HEK293 (cell line): ENCODE measurements around the gene PDCL2.

Source experiments
- AEBP2 ChIP-seq: fragments of 450-650 bp; formaldehyde crosslinking; IDR thresholded peaks from 2 replicates; pipeline ENCODE4 v1.5.1; 2016; ENCODE audit warnings: missing biosample characterization, missing genetic modification characterization, borderline replicate concordance
- EGR2 ChIP-seq: fragments of 450-650 bp; formaldehyde crosslinking; IDR thresholded peaks from 2 replicates; pipeline ENCODE4 v1.5.1; 2016; ENCODE audit warnings: low read depth, missing biosample characterization, missing genetic modification characterization
- GLI2 ChIP-seq: fragments of 450-650 bp; formaldehyde crosslinking; IDR thresholded peaks from 2 replicates; pipeline ENCODE4; 2017; ENCODE audit warnings: missing biosample characterization, missing genetic modification characterization, low read depth, borderline replicate concordance
- HOXA7 ChIP-seq: sonication (generic); formaldehyde crosslinking; IDR thresholded peaks from 2 replicates; pipeline ENCODE4 v1.8.1; 2022; ENCODE audit warnings: missing genetic modification reagents, borderline replicate concordance
- OSR2 ChIP-seq: fragments of 450-650 bp; formaldehyde crosslinking; IDR thresholded peaks from 2 replicates; pipeline ENCODE4 v1.5.1; 2016; ENCODE audit warnings: missing biosample characterization, missing genetic modification characterization
- REPIN1 ChIP-seq: fragments of 450-650 bp; formaldehyde crosslinking; IDR thresholded peaks from 2 replicates; pipeline ENCODE4 v1.5.1; 2017; ENCODE audit warnings: missing biosample characterization, missing genetic modification characterization, low read depth
- ZEB2 ChIP-seq: fragments of 450-650 bp; formaldehyde crosslinking; IDR thresholded peaks from 2 replicates; pipeline ENCODE4 v1.5.1; 2016; ENCODE audit warnings: missing biosample characterization, missing genetic modification characterization
- ZFP37 ChIP-seq: fragments of 450-650 bp; formaldehyde crosslinking; IDR thresholded peaks from 2 replicates; pipeline ENCODE4 v1.5.1; 2016; ENCODE audit warnings: missing biosample characterization, missing genetic modification characterization
- ZFP41 ChIP-seq: fragments of 450-650 bp; formaldehyde crosslinking; IDR thresholded peaks from 2 replicates; pipeline ENCODE4 v1.5.1; 2016; ENCODE audit warnings: missing biosample characterization, missing genetic modification characterization, borderline replicate concordance
- ZIC2 ChIP-seq: fragments of 450-650 bp; formaldehyde crosslinking; IDR thresholded peaks from 2 replicates; pipeline ENCODE4 v1.5.1; 2016; ENCODE audit warnings: missing biosample characterization, missing genetic modification characterization
- ZNF121 ChIP-seq: fragments of 450-650 bp; formaldehyde crosslinking; IDR thresholded peaks from 2 replicates; pipeline ENCODE4 v1.5.1; 2016; ENCODE audit warnings: missing biosample characterization, missing genetic modification characterization
- ZNF202 ChIP-seq: fragments of 450-650 bp; formaldehyde crosslinking; IDR thresholded peaks from 2 replicates; pipeline ENCODE4 v1.5.1; 2016; ENCODE audit warnings: missing biosample characterization, missing genetic modification characterization, borderline replicate concordance
- ZNF221 ChIP-seq: fragments of 450-650 bp; formaldehyde crosslinking; IDR thresholded peaks from 2 replicates; pipeline ENCODE4 v1.5.1; 2017; ENCODE audit warnings: missing biosample characterization, missing genetic modification characterization, borderline replicate concordance
- ZNF23 ChIP-seq: fragments of 450-650 bp; formaldehyde crosslinking; IDR thresholded peaks from 2 replicates; pipeline ENCODE4 v1.5.1; 2016; ENCODE audit warnings: missing biosample characterization, missing genetic modification characterization, borderline replicate concordance
- ZNF24 ChIP-seq: fragments of 450-650 bp; formaldehyde crosslinking; IDR thresholded peaks from 2 replicates; pipeline ENCODE4 v1.5.1; 2016; ENCODE audit warnings: missing biosample characterization, missing genetic modification characterization
- ZNF280D ChIP-seq: fragments of 450-650 bp; formaldehyde crosslinking; IDR thresholded peaks from 2 replicates; pipeline ENCODE4 v1.5.1; 2016; ENCODE audit warnings: missing biosample characterization, missing genetic modification characterization
- ZNF335 ChIP-seq: fragments of 450-650 bp; formaldehyde crosslinking; conservative IDR thresholded peaks from 2 replicates; pipeline ENCODE4 v1.5.1; 2016; ENCODE audit warnings: missing biosample characterization, missing genetic modification characterization
- ZNF341 ChIP-seq: fragments of 450-650 bp; formaldehyde crosslinking; IDR thresholded peaks from 2 replicates; pipeline ENCODE4; 2016; ENCODE audit warnings: low read depth, missing biosample characterization, missing genetic modification characterization
- ZNF354C ChIP-seq: fragments of 450-650 bp; formaldehyde crosslinking; IDR thresholded peaks from 2 replicates; pipeline ENCODE4 v1.5.1; 2016; ENCODE audit warnings: missing biosample characterization, missing genetic modification characterization, low read depth, borderline replicate concordance
- ZNF513 ChIP-seq: fragments of 450-650 bp; IDR thresholded peaks from 2 replicates; pipeline ENCODE4 v1.5.1; 2018; ENCODE audit warnings: missing biosample characterization, missing genetic modification characterization
- ZNF521 ChIP-seq: fragments of 450-650 bp; formaldehyde crosslinking; IDR thresholded peaks from 2 replicates; pipeline ENCODE4 v1.5.1; 2017; ENCODE audit warnings: missing biosample characterization, mild to moderate bottlenecking, missing genetic modification characterization
- ZNF548 ChIP-seq: fragments of 450-650 bp; formaldehyde crosslinking; IDR thresholded peaks from 2 replicates; pipeline ENCODE4 v1.5.1; 2016; ENCODE audit warnings: missing biosample characterization, missing genetic modification characterization
- ZNF560 ChIP-seq: fragments of 450-650 bp; formaldehyde crosslinking; IDR thresholded peaks from 2 replicates; pipeline ENCODE4 v1.5.1; 2017; ENCODE audit warnings: missing biosample characterization, missing genetic modification characterization, borderline replicate concordance
- ZNF660 ChIP-seq: fragments of 450-650 bp; IDR thresholded peaks from 2 replicates; pipeline ENCODE4 v1.5.1; 2018; ENCODE audit warnings: missing biosample characterization, mild to moderate bottlenecking, missing genetic modification characterization
- ZNF76 ChIP-seq: fragments of 450-650 bp; formaldehyde crosslinking; IDR thresholded peaks from 2 replicates; pipeline ENCODE4; 2016; ENCODE audit warnings: low read depth, missing biosample characterization, missing genetic modification characterization, borderline replicate concordance
- ZNF776 ChIP-seq: fragments of 450-650 bp; formaldehyde crosslinking; IDR thresholded peaks from 2 replicates; pipeline ENCODE4 v1.5.0; 2017; ENCODE audit warnings: missing biosample characterization, missing genetic modification characterization, borderline replicate concordance
- ZNF830 ChIP-seq: fragments of 450-650 bp; IDR thresholded peaks from 2 replicates; pipeline ENCODE4 v1.5.0; 2018; ENCODE audit warnings: missing biosample characterization, missing genetic modification characterization, low read depth, mild to moderate bottlenecking, moderate library complexity
- ZSCAN23 ChIP-seq: fragments of 450-650 bp; formaldehyde crosslinking; IDR thresholded peaks from 2 replicates; pipeline ENCODE4 v1.5.1; 2016; ENCODE audit warnings: missing biosample characterization, missing genetic modification characterization
- ZXDB ChIP-seq: fragments of 450-650 bp; formaldehyde crosslinking; IDR thresholded peaks from 2 replicates; pipeline ENCODE4 v1.5.1; 2016; ENCODE audit warnings: missing biosample characterization, missing genetic modification characterization
- TF ChIP-seq, protein P1 (sequence below): fragments of 450-650 bp; formaldehyde crosslinking; IDR thresholded peaks from 2 replicates; pipeline ENCODE4 v1.5.1; 2016; ENCODE audit warnings: missing biosample characterization, missing genetic modification characterization
- TF ChIP-seq, protein P2 (sequence below): IDR thresholded peaks from 2 replicates; pipeline ENCODE4 v1.6.1; 2011; ENCODE audit warnings: mild to moderate bottlenecking, low read depth, low read length, borderline replicate concordance

The PDCL2 gene

GRCh38 chr4:55546756-55547465 lies 45.1 kb downstream of the PDCL2 start, which contains the start of gene CLOCK (continued):
- TF ChIP-seq, protein P1, sequence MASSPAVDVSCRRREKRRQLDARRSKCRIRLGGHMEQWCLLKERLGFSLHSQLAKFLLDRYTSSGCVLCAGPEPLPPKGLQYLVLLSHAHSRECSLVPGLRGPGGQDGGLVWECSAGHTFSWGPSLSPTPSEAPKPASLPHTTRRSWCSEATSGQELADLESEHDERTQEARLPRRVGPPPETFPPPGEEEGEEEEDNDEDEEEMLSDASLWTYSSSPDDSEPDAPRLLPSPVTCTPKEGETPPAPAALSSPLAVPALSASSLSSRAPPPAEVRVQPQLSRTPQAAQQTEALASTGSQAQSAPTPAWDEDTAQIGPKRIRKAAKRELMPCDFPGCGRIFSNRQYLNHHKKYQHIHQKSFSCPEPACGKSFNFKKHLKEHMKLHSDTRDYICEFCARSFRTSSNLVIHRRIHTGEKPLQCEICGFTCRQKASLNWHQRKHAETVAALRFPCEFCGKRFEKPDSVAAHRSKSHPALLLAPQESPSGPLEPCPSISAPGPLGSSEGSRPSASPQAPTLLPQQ, result peak; percentile 99
- TF ChIP-seq ZNF121 (tag by site-specific recombination) (no peak), ZNF202 (tag by site-specific recombination) (no peak), ZNF23 (no peak), ZSCAN23 (tag by site-specific recombination) (no peak), ZNF776 (no peak), AEBP2 (tag by site-specific recombination) (no peak), ZNF221 (no peak), HOXA7 (CRISPR knock-in tag) (no peak), ZEB2 (tag by site-specific recombination) (peak; percentile 69), REPIN1 (tag by site-specific recombination) (no peak), ZNF354C (tag by site-specific recombination) (no peak), OSR2 (no peak), ZFP37 (tag by site-specific recombination) (no peak), ZNF335 (tag by site-specific recombination) (peak; percentile 88), ZFP41 (tag by site-specific recombination) (no peak), ZNF521 (tag by site-specific recombination) (no peak), ZNF560 (tag by site-specific recombination) (no peak), ZNF548 (tag by site-specific recombination) (no peak), ZNF830 (tag by site-specific recombination) (no peak), ZNF24 (tag by site-specific recombination) (no peak), ZXDB (tag by site-specific recombination) (peak; percentile 89), EGR2 (tag by site-specific recombination) (no peak), ZNF513 (tag by site-specific recombination) (peak; percentile 56; the same call in 1 of the 2 replicates), ZIC2 (tag by site-specific recombination) (peak; percentile 58), ZNF660 (tag by site-specific recombination) (peak; percentile 41; the same call in 1 of the 2 replicates), ZNF341 (tag by site-specific recombination) (peak; percentile 64), ZNF76 (tag by site-specific recombination) (peak; percentile 25; the same call in 1 of the 2 replicates), GLI2 (tag by site-specific recombination) (no peak), ZNF280D (tag by site-specific recombination) (no peak)
- TF ChIP-seq, protein P2, sequence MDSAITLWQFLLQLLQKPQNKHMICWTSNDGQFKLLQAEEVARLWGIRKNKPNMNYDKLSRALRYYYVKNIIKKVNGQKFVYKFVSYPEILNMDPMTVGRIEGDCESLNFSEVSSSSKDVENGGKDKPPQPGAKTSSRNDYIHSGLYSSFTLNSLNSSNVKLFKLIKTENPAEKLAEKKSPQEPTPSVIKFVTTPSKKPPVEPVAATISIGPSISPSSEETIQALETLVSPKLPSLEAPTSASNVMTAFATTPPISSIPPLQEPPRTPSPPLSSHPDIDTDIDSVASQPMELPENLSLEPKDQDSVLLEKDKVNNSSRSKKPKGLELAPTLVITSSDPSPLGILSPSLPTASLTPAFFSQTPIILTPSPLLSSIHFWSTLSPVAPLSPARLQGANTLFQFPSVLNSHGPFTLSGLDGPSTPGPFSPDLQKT, result no peak
